ENCODE data around the gene RFC2.
A peak's percentile ranks its signal among the peaks of the same experiment; 100 is the strongest.

RFC2 gene

DNA sequence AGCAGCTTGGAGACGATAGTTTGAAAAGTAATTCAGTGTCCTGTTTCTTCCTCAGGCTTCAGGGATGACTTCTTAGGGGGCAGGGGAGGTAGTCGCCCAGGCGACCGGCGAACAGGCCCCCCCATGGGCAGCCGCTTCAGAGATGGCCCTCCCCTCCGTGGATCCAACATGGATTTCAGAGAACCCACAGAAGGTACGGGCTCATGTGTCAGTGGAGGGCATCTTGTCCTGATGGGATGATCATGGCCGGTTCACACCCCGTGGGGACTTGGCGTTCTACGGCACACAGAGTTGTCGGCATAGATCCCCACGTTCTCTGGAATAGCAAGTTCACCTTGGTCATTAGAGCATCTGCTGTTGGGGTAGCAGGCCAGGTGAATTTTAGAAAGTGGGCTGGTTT is 59.5 kb downstream of the RFC2 start:
- H3K4me3 Mint-ChIP-seq, result no peak overlapping the region
- H3K9me3 Mint-ChIP-seq, result no peaks in the 10 kb centered on the region
- peaks cover 5% of the 10 kb centered on the region for H3K4me1 Mint-ChIP-seq
- TF ChIP-seq, protein P1, sequence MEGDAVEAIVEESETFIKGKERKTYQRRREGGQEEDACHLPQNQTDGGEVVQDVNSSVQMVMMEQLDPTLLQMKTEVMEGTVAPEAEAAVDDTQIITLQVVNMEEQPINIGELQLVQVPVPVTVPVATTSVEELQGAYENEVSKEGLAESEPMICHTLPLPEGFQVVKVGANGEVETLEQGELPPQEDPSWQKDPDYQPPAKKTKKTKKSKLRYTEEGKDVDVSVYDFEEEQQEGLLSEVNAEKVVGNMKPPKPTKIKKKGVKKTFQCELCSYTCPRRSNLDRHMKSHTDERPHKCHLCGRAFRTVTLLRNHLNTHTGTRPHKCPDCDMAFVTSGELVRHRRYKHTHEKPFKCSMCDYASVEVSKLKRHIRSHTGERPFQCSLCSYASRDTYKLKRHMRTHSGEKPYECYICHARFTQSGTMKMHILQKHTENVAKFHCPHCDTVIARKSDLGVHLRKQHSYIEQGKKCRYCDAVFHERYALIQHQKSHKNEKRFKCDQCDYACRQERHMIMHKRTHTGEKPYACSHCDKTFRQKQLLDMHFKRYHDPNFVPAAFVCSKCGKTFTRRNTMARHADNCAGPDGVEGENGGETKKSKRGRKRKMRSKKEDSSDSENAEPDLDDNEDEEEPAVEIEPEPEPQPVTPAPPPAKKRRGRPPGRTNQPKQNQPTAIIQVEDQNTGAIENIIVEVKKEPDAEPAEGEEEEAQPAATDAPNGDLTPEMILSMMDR (IDR thresholded peaks at IDR 0.05), result no peak
- peaks cover 3% of the 10 kb centered on the region for H3K27me3 Mint-ChIP-seq (ENCODE audit: low read depth, poor library complexity)
- H3K36me3 Mint-ChIP-seq (ENCODE audit: low read depth), result peaks cover 72% of the 10 kb centered on the region
- no peak for DNase-seq
- H3K27ac Mint-ChIP-seq, result peak overlapping the region; percentile 61

DNA sequence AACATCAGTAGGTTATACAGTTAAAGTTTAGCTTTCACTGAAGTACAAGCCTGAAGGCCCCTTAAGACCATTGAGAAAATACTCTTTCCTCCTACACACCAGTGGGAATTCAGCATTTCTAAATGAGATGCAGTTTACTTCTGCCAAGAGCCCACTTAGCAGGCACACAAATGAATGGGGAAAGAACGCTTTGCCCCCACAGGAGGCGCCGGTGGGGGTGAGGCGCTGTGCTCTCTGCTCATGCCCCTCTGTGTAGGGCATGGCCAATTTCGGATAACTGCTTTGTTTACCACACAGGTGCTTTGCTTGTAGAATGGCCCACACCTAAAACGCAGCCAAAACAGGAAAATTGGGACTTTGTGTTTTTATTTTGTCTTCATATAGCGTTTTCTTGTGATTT is 60.3 kb downstream of the RFC2 start:
- H3K4me1 Mint-ChIP-seq, result no peaks in the 10 kb centered on the region

DNA sequence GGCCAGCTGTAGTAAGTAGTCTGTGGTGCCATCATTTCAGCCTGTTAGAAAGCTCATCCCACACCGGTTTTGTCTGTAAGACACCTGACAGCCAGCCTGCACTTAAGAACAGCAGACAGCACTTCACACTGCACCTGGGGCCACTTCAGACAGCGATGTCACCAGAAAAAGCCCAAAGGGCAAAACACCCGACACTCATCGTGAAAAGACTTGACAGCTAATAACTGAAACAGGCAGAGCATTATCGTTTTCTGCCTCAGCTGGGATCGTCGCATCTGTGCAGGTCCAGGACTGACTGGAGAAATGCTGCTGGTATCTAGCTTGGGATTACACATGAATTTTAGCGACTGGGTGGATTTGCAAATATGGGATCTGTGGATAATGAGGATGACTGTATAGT is 61.1 kb downstream of the RFC2 start:
- Mint-ChIP-seq H3K36me3 (ENCODE audit: low read depth) (peaks cover 83% of the 10 kb centered on the region), H3K27me3 (ENCODE audit: low read depth, poor library complexity) (no peaks in the 10 kb centered on the region), H3K4me1 (no peaks in the 10 kb centered on the region), H3K4me3 (no peak overlapping the region), H3K9me3 (no peaks in the 10 kb centered on the region), H3K27ac (peak overlapping the region; percentile 34)
- TF ChIP-seq, protein P1 (IDR thresholded peaks at IDR 0.05), result no peak
- no peak for DNase-seq

More for the DNA sequence above, 60.3 kb downstream of the RFC2 start:
- no peaks in the 10 kb centered on the region for H3K9me3 Mint-ChIP-seq
- TF ChIP-seq, protein P1 (IDR thresholded peaks at IDR 0.05), result no peak
- no peak for DNase-seq
- no peaks in the 10 kb centered on the region for H3K27me3 Mint-ChIP-seq (ENCODE audit: low read depth, poor library complexity)
- no peak overlapping the region for H3K4me3 Mint-ChIP-seq
- no peak overlapping the region for H3K27ac Mint-ChIP-seq
- H3K36me3 Mint-ChIP-seq (ENCODE audit: low read depth), result peaks cover 74% of the 10 kb centered on the region

DNA sequence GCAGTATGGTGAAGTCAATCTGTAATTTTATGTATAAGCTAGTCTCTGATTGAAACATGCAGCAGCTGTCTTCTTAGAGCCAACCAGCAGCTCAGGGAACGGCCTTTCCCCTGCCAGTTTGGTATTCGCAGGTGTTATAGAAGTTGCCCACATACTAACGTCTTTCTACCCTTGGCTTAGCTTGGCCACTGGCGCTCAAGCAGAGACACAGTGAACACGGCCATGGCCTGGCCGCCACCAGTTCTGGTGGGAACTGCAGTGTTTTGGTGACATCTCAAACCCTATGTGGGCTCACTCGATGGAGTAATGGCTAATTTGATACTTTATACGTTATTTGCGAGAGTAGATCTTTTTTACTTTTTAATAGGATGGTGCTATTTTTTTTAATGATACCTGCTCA is 63.0 kb downstream of the RFC2 start:
- H3K36me3 Mint-ChIP-seq (ENCODE audit: low read depth), result peaks cover 81% of the 10 kb centered on the region
- no peak overlapping the region for H3K4me3 Mint-ChIP-seq
- no peaks in the 10 kb centered on the region for H3K27me3 Mint-ChIP-seq (ENCODE audit: low read depth, poor library complexity)
- H3K27ac Mint-ChIP-seq, result no peak overlapping the region
- TF ChIP-seq, protein P1 (IDR thresholded peaks at IDR 0.05), result no peak
- no peaks in the 10 kb centered on the region for H3K4me1 Mint-ChIP-seq
- DNase-seq, result no peak
- H3K9me3 Mint-ChIP-seq, result no peaks in the 10 kb centered on the region

DNA sequence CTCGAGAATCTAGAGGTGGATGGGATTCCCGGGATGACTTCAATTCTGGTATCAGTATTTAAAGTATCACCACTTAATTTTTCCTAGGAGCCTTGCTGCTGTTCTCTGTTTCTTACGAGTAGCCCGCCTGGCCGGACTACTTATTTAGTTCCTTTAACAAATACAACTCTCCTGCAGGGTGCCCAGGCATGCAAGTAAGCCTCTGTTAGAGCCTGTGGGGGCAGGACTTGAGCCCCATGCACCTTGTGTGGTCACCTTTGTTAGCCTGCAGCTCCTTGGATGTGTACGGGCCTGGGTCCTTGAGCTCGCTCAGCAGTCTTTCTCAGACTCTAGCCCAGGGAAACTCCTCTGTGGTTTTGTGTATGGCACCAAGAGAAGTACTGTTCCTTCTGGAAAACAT is 63.9 kb downstream of the RFC2 start:
- Mint-ChIP-seq H3K27ac (no peak overlapping the region), H3K27me3 (ENCODE audit: low read depth, poor library complexity) (no peaks in the 10 kb centered on the region), H3K9me3 (no peaks in the 10 kb centered on the region), H3K36me3 (ENCODE audit: low read depth) (peaks cover 72% of the 10 kb centered on the region), H3K4me3 (no peak overlapping the region), H3K4me1 (no peaks in the 10 kb centered on the region)
- DNase-seq, result no peak
- TF ChIP-seq, protein P1 (IDR thresholded peaks at IDR 0.05), result no peak

DNA sequence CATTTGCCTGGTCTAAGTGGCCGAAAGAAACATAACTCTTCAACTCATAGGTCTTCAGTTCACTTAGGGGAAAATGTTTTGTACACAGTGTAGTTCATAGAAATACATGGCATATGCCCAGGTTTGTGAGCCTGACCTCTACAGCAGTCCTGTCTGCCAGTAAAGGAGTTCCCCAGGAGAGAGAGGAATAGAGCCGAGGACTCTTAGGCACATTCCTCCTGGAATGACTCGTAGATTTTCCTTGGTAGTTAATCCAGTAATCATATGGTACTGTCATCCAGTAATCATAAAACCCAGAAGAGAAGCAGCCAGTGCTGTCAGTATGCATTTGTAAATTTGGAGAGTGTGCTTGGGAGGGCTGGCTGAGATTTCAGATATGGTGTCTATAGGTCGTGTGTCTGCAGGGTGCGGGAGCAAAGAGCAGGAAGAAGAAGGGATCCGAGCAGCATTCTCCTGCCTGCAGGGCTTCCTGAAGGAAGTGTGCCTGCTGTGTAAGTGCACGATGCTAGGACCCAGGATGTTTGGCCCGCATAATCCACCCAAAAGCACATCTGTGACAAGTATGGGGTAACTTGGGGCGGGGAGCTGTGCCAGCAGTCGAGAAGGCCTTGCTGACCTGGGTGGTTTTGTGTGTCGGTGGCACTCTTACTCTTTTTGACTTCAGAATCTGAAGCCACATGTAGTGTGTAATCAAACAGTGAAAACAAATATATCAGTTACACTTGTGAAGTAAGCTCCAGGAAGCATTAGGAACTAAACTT is 66.1 kb downstream of the RFC2 start:
- TF ChIP-seq, protein P1 (IDR thresholded peaks at IDR 0.05), result no peak
- Mint-ChIP-seq H3K36me3 (ENCODE audit: low read depth) (peaks cover 55% of the 10 kb centered on the region), H3K27ac (peak overlapping the region; percentile 57), H3K4me1 (peaks cover 14% of the 10 kb centered on the region), H3K4me3 (no peak overlapping the region), H3K9me3 (no peaks in the 10 kb centered on the region), H3K27me3 (ENCODE audit: low read depth, poor library complexity) (no peaks in the 10 kb centered on the region)
- DNase-seq, result no peak

All from nephron progenitor cell (in vitro differentiated cells).